Kidney capillary endothelial cell (primary cell): ENCODE measurements around the gene PEX10.

Experiments used
- DNase-seq: peaks from one replicate; pipeline ENCODE4 v3.0.0-alpha.2; 2018; ENCODE audit warnings: low spot score

Gene PEX10

DNA sequence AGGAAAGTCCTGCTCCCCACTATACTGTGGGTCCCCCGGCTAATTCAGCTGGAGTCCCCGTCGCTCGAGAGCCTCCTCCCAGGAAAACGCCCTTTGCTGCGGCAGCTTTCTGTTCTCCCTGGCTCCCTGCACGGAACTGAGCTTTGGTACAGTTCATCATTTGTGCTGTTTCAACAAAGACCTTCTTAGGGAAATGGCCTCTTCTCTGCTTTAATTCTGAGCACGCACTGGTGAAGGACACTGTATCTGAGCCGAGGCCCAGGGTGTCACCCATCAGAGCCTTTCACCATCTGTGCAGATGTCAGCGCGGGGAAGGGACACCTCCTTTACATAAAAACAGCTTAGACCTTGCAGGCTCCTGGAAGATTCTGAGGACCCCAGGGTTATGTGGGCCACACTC lies 13.5 kb upstream of the PEX10 start:
- no peak for DNase-seq

GRCh38 chr1:2422523-2422922 lies 10.2 kb upstream of the PEX10 start:
- no peak for DNase-seq

DNA sequence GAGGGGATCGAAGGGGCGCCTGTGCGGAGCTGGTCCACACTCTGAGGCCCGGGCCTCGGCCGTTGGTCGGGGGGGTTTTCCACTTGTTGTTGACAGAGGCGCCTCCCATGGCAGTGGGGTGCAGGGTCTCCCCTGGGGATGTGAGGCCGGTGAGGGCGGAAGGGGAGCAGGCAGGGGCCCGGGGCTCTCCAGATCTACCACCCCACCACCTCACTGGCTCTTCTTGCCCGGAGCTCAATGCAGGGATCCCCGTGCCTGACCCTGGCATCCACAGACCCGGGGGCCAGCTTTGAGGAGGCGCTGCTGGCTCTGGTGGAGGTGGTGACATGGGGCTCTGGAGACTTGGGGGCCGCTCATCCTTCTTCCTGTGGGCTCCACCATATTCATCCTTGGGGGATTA lies 7.1 kb upstream of the PEX10 start:
- no peak for DNase-seq

DNA sequence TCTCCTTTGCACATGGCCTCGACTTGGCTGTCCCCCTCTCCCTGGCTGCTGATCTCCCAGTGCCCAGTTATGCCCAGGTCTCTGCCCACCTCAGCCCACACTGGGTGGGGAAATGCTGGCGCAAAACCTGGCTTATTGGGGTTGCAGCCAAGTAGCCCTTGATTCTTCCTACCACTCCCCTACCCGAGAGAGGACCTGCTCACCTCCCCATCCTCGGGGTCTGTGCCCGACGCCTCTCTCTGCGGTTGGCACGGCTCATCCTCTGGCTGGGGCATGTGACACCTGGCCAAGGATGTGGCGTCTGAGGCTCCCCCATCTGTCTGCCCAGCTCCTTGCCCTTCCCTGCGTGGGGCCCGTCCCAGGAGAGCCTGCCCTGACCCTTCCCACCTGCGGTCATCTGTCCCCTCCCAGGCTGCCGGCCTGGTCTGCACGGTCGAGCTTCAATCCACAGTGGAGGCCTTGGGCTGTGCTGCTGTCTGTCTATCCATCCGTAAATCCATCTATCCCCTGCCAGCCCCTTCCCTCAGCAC lies 6.5 kb upstream of the PEX10 start:
- DNase-seq, result no peak

- DNase-seq, result no peak
Measured at GRCh38 chr1:2417833-2418225, 5.5 kb upstream of the PEX10 start.

DNA sequence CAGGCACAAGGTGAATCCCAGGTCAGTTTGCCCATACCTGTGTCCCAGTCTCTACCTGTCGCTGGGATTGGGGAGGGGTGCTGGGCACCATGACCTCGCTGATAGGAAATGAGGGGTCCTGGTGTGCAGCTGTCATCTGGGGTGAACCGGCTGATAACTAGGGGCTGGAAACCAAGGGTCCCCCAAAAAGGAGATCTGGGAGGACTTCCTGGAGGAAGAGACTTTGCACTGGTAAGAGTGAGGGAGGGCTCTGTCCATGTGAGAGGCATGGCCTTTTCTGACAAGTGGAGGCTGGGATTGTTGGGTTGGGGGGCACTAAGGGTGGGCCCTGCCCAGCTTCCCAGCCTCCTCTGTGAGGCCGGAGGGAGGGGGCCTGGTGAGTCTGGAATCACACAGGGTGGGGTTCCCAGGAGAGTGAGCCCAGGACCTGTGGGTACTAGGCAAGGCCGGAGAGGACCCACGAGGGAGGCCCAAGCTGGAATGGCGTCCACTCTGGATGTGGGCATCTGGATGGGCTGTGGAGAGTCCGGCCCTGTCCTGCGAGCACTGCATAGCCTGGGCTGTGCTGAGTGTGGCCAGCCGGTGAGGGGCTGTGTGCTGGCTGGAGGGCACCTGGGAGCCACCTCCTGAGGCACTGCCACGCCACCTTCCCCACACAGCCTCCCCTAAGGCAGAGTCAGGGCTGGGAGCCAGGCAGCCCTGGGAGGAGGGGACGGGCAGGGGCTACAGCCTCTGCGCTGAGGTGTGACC lies 4.9 kb upstream of the PEX10 start:
- no peak for DNase-seq

DNA sequence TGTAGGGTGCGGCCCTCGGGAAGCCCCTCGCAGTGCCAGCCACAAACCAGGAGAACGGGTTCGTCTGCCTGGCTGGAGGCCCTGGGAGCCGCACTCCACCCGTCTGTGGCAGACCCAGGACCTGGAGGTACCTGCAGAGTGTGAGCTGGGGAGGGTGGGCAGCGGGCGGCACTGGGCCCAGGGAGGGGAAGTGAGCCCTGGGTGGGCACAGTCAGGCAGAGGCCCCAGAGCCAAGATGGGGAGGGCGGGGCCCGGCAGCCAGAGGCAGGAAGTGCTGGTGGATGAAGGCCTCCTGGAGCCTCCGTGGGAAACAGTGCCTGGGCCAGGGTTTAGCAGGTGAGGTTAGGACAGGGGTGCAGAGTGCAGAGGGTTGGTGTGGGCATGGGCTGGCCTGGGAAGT lies 4.0 kb upstream of the PEX10 start:
- DNase-seq, result no peak

DNA sequence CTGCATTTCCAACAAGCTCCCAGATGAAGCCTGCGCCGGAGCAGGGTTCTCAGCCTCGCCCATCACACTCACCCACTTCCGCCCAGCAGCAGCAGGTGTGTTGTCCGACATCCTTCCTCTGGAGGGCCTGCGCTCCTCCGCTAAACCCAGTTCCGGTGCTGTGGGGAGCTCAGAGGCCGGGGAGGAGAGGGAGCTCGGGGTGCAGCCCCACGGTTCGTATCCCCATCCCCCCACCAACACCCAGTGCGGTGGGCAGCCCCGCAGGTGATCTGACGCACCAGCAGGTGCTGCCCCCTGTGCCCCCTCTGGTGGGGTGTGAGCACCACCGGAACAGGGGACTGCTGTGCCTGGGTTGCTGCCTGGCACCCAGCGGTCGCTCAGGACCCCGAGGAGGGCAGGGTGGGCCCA lies 3.4 kb upstream of the PEX10 start:
- DNase-seq, result no peak

GRCh38 chr1:2415337-2415736 lies 3.0 kb upstream of the PEX10 start:
- no peak for DNase-seq

GRCh38 chr1:2414297-2414958 lies 2.1 kb upstream of the PEX10 start:
- DNase-seq, result peak; percentile 67

- no peak for DNase-seq
Measured at GRCh38 chr1:2413495-2414296, 1.3 kb upstream of the PEX10 start.

GRCh38 chr1:2412773-2413494 lies 570 bp upstream of the PEX10 start:
- DNase-seq, result peak; percentile 26

DNA sequence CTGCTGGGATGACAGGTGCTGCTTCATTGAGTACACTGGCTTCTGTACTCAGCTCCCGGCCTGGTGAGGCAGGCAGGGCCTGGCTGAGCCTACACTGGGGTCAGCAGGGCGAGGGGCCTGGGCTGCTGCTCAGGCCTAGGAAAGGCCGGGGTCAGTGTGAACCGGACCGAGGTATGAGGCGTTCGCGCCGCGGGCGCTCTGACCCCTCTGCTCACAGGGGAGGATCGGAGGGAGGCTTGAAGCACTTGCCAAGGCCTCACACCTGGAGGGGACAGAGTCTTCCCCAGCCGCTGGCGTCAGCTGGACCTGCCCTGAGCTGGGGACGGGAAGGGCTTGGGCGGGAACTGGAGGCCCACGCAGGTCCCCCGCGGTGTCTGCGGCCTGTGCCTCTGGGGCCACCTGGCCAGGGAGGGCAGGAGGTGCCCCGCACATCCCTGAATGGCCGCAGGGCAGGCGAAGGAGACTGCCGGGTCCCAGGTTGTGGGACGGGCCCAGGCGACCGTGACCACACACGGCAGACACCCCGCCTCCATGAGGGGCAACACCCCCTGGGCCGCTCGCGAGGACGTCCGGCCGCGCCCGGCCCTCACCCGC lies 466 bp downstream of the PEX10 start:
- no peak for DNase-seq

GRCh38 chr1:2409745-2410144 lies 2.6 kb downstream of the PEX10 start:
- DNase-seq, result no peak

DNA sequence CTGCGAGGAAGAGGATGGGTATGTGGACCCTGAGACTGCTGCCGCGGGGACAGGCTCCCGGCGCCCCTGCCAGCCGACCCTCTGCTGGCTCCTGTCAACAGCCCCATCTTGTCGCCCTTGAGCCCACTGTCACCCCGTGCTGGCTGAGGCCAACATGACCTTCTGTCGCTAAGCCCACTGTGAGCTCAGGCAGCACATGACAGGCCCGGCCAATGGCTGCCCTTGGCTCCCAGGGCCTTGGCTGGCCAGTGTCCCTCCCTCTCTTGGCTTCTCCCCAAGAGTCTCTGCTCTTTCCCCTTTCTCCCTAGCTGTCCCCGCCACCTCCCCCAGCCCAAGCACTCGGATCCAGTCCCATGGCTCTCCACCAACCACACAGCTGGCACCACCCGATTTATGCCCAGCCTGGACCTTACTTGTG lies 3.5 kb downstream of the PEX10 start:
- no peak for DNase-seq

- DNase-seq, result no peak
Measured at GRCh38 chr1:2408456-2408855, 3.9 kb downstream of the PEX10 start.

- DNase-seq, result no peak
Measured at GRCh38 chr1:2407991-2408275, 4.4 kb downstream of the PEX10 start.

- no peak for DNase-seq
Measured at GRCh38 chr1:2407166-2407990, 5.0 kb downstream of the PEX10 start.

GRCh38 chr1:2406451-2407041 lies 5.8 kb downstream of the PEX10 start:
- DNase-seq, result no peak

DNA sequence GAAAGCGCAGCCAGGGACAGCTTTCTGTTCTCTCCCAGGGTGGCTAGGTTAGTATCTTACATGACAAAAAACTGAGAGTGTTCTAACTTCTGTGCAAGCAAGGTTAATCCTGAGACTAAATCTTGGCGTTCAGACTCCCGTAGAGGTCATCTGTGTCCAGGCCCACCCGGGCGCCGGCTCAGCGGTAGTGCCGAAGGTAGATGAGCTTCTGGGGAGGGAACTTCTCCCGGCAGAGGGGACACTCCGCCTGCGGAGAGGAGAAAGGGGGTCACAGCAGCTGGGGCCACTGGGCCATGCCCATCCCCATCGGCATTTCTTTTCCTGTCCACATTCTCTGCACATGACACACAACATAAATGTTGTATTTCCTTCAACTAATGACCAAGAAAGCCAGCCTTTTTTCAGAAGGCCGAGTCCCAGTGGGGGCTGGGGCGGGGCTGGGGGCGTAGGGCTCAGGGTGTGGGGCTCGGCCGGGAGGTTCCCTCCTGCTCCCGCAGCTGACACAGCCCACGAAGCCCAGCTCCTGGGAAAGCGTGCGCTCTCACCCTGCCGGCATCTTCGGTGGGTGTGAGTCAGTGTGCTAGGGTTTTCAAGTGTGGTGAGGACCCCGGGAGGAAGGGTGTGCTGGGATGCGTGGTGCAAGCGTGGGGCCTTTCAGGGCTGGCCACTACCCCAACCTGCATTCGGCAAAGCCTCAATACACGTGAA lies 6.6 kb downstream of the PEX10 start:
- DNase-seq, result no peak
